GM20000 (cell line): ENCODE data around the gene MTERF2.
"Not testable (repeated sequence)": the region's sequence is repeated elsewhere in the genome, so short reads cannot be mapped to it uniquely, and the experiment has no call there.

Experiments
- DNase-seq: peaks from one replicate; pipeline ENCODE4 v3.0.0; 2012; ENCODE audit warnings: low spot score
- TF ChIP-seq, protein P1 (sequence below): IDR thresholded peaks from 2 replicates; pipeline ENCODE4 v1.5.1; 2012; ENCODE audit warnings: mild to moderate bottlenecking, control low read depth; ENCODE audit errors: extremely low read depth, missing control alignments

The MTERF2 gene

GRCh38 chr12:107012736-107013425, 25.9 kb upstream of the MTERF2 start:
- TF ChIP-seq, protein P1, sequence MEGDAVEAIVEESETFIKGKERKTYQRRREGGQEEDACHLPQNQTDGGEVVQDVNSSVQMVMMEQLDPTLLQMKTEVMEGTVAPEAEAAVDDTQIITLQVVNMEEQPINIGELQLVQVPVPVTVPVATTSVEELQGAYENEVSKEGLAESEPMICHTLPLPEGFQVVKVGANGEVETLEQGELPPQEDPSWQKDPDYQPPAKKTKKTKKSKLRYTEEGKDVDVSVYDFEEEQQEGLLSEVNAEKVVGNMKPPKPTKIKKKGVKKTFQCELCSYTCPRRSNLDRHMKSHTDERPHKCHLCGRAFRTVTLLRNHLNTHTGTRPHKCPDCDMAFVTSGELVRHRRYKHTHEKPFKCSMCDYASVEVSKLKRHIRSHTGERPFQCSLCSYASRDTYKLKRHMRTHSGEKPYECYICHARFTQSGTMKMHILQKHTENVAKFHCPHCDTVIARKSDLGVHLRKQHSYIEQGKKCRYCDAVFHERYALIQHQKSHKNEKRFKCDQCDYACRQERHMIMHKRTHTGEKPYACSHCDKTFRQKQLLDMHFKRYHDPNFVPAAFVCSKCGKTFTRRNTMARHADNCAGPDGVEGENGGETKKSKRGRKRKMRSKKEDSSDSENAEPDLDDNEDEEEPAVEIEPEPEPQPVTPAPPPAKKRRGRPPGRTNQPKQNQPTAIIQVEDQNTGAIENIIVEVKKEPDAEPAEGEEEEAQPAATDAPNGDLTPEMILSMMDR = no peak
- DNase-seq = no peak

DNA sequence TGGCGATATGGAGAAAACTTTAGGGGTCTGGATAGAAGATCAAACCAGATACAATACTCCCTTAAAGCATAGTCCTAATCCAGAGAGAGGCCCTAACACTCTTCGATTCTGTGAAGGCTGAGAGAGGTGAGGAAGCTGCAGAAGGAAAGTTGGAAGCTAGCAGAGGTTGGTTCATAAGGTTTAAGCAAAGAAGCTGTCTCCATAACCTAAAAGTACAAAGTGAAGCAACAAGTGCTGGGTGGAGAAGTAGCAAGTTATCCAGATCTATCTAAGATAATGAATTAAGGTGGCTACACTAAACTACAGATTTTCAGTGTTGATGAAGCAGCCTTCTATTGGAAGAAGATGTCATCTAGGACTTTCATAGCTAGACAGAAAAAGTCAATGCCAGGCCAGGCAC, 24.6 kb upstream of the MTERF2 start:
- TF ChIP-seq, protein P1 = no peak
- no peak for DNase-seq

- TF ChIP-seq, protein P1 = no peak
- no peak for DNase-seq
Observed at GRCh38 chr12:107007411-107007810, 20.5 kb upstream of the MTERF2 start.

- DNase-seq = not testable (repeated sequence)
Observed at GRCh38 chr12:107002665-107003064, 15.7 kb upstream of the MTERF2 start.

GRCh38 chr12:106999446-106999845, 12.5 kb upstream of the MTERF2 start:
- DNase-seq = no peak
- TF ChIP-seq, protein P1 = no peak

DNA sequence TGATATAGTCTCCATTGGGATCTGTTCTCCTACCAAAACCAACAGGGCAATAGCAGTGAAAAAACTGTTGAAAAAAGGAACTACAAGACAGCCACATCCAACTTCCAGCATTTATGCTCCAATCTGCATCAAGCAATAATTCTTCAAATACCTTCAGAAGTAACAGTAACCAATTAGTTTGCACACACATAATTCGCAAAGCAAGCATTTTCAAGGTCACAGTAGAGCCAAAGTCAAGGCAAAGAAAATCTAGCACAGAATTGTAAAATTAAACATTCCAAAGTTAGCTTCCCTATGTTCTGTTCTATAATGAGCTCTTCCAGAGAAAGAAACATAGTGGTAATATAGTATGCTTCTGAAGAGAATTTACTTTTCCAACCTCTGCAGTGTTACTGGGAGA, 11.0 kb upstream of the MTERF2 start:
- no peak for DNase-seq
- TF ChIP-seq, protein P1 = no peak

DNA sequence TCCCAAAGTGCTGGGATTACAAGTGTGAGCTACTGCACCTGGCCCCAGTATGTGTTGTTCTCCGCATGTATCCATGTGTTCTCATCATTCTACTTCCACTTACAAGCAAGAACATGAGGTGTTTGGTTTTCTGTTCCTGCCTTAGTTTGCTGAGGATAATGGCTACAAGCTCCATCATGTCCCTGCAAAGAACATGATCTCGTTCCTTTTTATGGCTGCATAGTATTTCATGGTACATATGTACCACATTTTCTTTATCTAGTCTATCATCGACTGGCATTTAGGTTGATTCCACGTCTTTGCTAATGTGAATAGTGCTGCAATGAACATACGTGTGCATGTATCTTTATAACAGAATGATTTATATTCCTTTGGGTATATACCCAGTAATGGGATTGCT, 9.2 kb upstream of the MTERF2 start:
- not testable (repeated sequence) for DNase-seq

- no peak for DNase-seq
- TF ChIP-seq, protein P1 = no peak
Observed at GRCh38 chr12:106994579-106995220, 7.8 kb upstream of the MTERF2 start.
